K562 treated with DMSO at 1 percent for 24 hours (cell line): ENCODE measurements around the gene TAAR6. TPM values are rescaled to one million over a fixed set of nuclear protein-coding genes. Genes with fewer than 3 reads are reported as not detected.

Experiments
- total RNA-seq: library from RNA; unstranded; fragments of 300-600 nt; gene quantifications from 2 replicates; pipeline ENCODE4 v1.2.3, GENCODE V29; 2022; ENCODE audit warnings: low read depth; ENCODE audit not compliant: insufficient read depth

Gene TAAR6, protein sequence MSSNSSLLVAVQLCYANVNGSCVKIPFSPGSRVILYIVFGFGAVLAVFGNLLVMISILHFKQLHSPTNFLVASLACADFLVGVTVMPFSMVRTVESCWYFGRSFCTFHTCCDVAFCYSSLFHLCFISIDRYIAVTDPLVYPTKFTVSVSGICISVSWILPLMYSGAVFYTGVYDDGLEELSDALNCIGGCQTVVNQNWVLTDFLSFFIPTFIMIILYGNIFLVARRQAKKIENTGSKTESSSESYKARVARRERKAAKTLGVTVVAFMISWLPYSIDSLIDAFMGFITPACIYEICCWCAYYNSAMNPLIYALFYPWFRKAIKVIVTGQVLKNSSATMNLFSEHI
- not detected in 2 replicates for total RNA-seq

GRCh38 chr6:132570221-132570777 lies at the start of gene TAAR6:
TAAR6 (plus strand) TSS chr6:132570322; CDS start chr6:132570322, 0 bp downstream.

DNA sequence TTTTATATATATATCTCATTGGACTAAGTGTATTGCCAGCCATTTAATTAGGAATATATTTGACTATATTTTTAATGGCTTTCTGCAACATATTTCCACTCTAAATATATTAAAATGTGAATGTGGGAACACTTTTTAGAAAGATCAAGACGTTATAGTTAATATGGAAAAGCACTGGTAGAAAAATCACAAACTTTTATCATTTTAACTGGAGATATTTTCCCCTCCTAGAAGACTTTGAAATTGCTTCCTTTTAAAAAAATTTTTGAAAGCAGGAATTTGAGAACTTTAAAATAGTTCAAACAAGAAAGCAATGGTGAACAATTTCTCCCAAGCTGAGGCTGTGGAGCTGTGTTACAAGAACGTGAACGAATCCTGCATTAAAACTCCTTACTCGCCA lies 32.1 kb upstream of the TAAR6 start, which contains the start of gene TAAR9:
TAAR9 (plus strand) TSS at position 301 of the 400 bp plus-strand sequence; CDS start at position 314, 13 bp downstream.

GRCh38 chr6:132552372-132552771 lies 17.8 kb upstream of the TAAR6 start, which contains the start of gene TAAR8:
TAAR8 (plus strand) TSS chr6:132552672; CDS start chr6:132552693, 21 bp downstream.

DNA sequence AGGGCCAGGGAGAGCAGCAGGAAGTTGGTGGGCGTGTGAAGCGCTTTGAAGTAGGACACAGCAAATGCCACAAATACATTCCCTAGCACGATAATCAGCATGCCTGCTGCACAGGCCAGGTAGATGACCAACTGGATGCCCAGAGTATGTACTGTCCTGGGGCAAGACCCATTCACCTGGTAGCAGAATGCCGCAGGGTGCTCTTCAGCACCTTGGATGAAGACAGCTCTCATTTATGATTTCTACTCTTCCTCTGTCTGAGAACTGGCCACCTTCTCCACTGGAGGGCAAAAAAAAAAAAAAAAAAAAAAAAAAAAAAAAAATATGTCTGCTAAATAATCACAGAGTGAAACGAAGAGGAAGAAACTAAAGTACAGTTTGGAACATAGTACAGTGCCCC lies 19.3 kb downstream of the TAAR6 start, which contains the start of gene TAAR5:
TAAR5 (minus strand) TSS at position 288 of the 400 bp plus-strand sequence; CDS start at position 233, 55 bp downstream.

Other genes starting within 250 kb of the TAAR6 start
- gene MOXD1, start 168.8 kb upstream of the TAAR6 start, total RNA-seq: not detected in 2 replicates
- 19.6 and 20.1 TPM in 2 replicates for gene STX7, start 57.2 kb upstream of the TAAR6 start, total RNA-seq
- gene TAAR9, start 32.0 kb upstream of the TAAR6 start, total RNA-seq: not detected in 2 replicates
- gene TAAR8, start 17.6 kb upstream of the TAAR6 start, total RNA-seq: not detected in 2 replicates
- gene TAAR5, start 19.4 kb downstream of the TAAR6 start, total RNA-seq: not detected in 2 replicates
- gene TAAR2, start 54.0 kb downstream of the TAAR6 start, total RNA-seq: not detected in 2 replicates
- gene TAAR1, start 88.9 kb downstream of the TAAR6 start, total RNA-seq: not detected in 2 replicates
- not detected in 2 replicates for gene VNN1, start 143.7 kb downstream of the TAAR6 start, total RNA-seq
- gene VNN2, start 187.6 kb downstream of the TAAR6 start, total RNA-seq: 0.45 and 1.9 TPM in 2 replicates
- 9.5 and 11.7 TPM in 2 replicates for gene SLC18B1, start 228.3 kb downstream of the TAAR6 start, total RNA-seq
- gene RPS12, start 244.2 kb downstream of the TAAR6 start, total RNA-seq: 5,388 and 5,658 TPM in 2 replicates